Left ventricle myocardium inferior (tissue), 1 donor: ENCODE measurements around the gene RPL3. TPM values are rescaled to one million over a fixed set of nuclear protein-coding genes. Genes with fewer than 3 reads are reported as not detected.

Source experiments
- DNase-seq: peaks from one replicate; pipeline ENCODE4 v3.0.0-alpha.2; 2020
- H3K27ac ChIP-seq: fragments of 200-600 bp; replicated peaks from 2 replicates; pipeline ENCODE4 v1.8.0; 2021
- H3K27me3 ChIP-seq: fragments of 200-600 bp; 2 replicates; pipeline ENCODE4 v1.8.0; 2021; ENCODE audit warnings: low read depth
- H3K36me3 ChIP-seq: fragments of 200-600 bp; 2 replicates; pipeline ENCODE4 v1.8.0; 2021
- H3K4me1 ChIP-seq: fragments of 200-600 bp; 2 replicates; pipeline ENCODE4 v1.8.0; 2021
- H3K4me3 ChIP-seq: fragments of 200-600 bp; 2 replicates; pipeline ENCODE4 v1.8.0; 2021; ENCODE audit warnings: mild to moderate bottlenecking, moderate library complexity
- H3K9me3 ChIP-seq: fragments of 200-600 bp; replicated peaks from 2 replicates; pipeline ENCODE4 v1.8.0; 2021
- CTCF ChIP-seq: fragments of 200-600 bp; IDR thresholded peaks from 2 replicates; pipeline ENCODE4 v1.8.0; 2021; ENCODE audit warnings: antibody characterized with exemption, mild to moderate bottlenecking, borderline replicate concordance
- intact Hi-C: fragments of 100-400 bp; cut with micrococcal nuclease; formaldehyde crosslinking; loops from one replicate; pipeline ENCODE4 v1.11.0; 2022
- total RNA-seq: library from RNA; stranded (reverse); fragmentation: NEBNext Ultra II Directional; extraction: Animal tissue kit (Norgen Biotek cat#: 25700); gene quantifications from one replicate; pipeline ENCODE4 v1.2.1, GENCODE V29; 2021
- donor health status: DM: no; HTN: yes; CAD: no; lungs with severe emphysema.

RPL3 gene
- total RNA-seq, 1 donor from 2014 or later, result 325 TPM

DNA sequence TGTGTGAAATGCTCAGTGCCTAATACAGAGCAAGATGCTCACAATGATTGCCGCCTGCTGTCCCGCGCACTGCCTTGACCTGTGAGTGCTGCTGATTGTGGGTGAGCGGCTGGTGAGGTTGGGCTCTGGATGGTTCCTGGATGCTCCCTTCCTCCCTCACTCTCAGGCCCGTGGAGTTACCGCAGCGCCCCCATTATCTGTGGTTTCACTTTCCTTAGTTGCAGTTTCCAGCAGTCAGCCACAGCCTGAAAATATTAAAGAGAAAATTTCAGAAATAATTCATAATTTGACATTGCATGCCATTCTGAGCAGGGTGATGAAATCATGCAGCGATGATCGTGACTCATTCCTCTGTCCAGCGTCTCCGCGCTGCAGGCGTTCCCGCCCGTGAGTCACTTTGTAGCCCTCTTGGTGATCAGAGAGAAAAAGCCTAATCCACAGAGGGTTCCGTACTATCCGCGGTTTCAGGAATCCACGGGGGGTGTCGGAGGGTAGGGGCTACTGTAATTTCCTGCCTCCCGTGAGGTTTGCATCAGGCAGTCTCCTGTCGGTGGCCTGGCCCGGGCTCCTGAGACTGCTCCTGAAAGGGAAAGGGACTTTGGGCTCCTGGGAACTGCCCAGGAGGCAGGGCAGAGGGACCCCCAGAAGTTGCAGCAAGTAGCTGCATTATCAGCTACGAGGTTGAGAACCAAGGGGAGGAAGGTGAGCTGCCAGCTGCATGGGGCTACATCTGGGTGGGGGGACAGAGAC lies 10.6 kb downstream of the RPL3 start:
- intact Hi-C loops, result loop anchor here (10.0 kb wide), 1 partner anchor 74 kb away; no protein-coding TSS in a partner anchor
- no peak for DNase-seq
- Histone ChIP-seq H3K27ac (peak overlapping the region; percentile 67), H3K4me1 (peaks cover 65% of the 10 kb centered on the region), H3K27me3 (no peaks in the 10 kb centered on the region), H3K4me3 (peak overlapping the region; percentile 51), H3K9me3 (no peaks in the 10 kb centered on the region), H3K36me3 (peaks cover 24% of the 10 kb centered on the region)
- TF ChIP-seq CTCF, result no peak

DNA sequence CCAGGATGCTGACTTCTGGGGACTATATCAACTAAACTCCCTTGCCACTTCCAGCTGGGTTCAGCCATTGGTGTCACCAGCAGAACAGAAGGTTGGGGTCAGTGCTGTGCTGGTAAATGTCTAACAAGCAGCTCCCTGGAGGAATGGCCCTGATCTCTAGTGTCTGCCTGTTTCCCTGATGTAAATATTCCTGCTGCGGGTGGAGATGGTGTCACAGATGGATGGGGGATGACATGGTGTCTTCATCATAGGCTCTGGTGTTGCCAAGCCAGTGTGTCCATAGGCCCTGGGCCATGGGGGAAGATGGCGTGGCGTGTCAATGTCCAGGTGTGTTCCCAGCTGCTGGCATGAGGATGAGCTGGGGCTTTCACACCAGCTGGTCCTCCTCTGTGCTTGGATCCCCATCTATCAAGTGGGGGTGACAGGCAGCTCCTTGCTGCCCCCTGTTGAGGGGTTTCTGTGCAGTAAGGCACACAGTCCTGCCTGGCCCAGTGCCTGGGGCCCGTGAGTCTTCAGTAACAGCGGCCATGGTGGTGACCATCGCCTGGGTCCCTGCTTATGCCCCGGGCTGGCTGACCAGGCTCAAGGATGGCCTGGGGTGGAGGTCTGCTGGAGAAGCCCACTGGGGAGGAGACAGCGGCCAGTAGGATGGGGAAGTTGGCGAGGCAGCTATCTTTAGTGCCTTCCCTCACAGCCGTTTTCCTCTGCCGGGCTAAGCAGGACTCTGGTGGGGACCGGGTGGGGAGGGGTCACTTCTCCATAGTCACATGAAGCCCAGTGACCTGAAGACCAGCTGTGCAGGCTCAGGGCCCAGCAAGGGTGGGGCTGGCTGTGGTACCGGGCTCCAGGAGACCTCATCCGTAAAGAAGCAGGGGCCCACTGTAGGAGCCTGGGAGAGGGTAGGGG lies 12.7 kb downstream of the RPL3 start:
- H3K4me3 ChIP-seq, result no peak overlapping the region
- peaks cover 3% of the 10 kb centered on the region for H3K36me3 ChIP-seq
- H3K27ac ChIP-seq, result no peak overlapping the region
- DNase-seq, result no peak
- intact Hi-C loops, result loop anchor here (10.0 kb wide), 1 partner anchor 72 kb away; no protein-coding TSS in a partner anchor
- H3K4me1 ChIP-seq, result peaks cover 52% of the 10 kb centered on the region
- peak; percentile 58 for TF ChIP-seq CTCF
- no peaks in the 10 kb centered on the region for H3K27me3 ChIP-seq
- no peaks in the 10 kb centered on the region for H3K9me3 ChIP-seq

GRCh38 chr22:39303892-39304671 lies 15.3 kb downstream of the RPL3 start:
- Histone ChIP-seq H3K27ac (no peak overlapping the region), H3K4me3 (no peak overlapping the region), H3K27me3 (no peaks in the 10 kb centered on the region), H3K36me3 (no peaks in the 10 kb centered on the region), H3K9me3 (no peaks in the 10 kb centered on the region), H3K4me1 (peaks cover 52% of the 10 kb centered on the region)
- DNase-seq, result no peak
- intact Hi-C loops, result loop anchor here (10.0 kb wide), 1 partner anchor 69 kb away; no protein-coding TSS in a partner anchor
- TF ChIP-seq CTCF, result no peak

GRCh38 chr22:39303358-39303757 lies 16.1 kb downstream of the RPL3 start:
- Histone ChIP-seq H3K9me3 (no peaks in the 10 kb centered on the region), H3K27me3 (no peaks in the 10 kb centered on the region), H3K4me1 (peaks cover 52% of the 10 kb centered on the region), H3K27ac (no peak overlapping the region), H3K4me3 (no peak overlapping the region), H3K36me3 (no peaks in the 10 kb centered on the region)
- no peak for DNase-seq
- intact Hi-C loops, result loop anchor here (10.0 kb wide), 1 partner anchor 69 kb away; no protein-coding TSS in a partner anchor
- no peak for TF ChIP-seq CTCF
